AG04449 (cell line): ENCODE data around the gene STX5.
"Not testable (repeated sequence)": the region's sequence is repeated elsewhere in the genome, so short reads cannot be mapped to it uniquely, and the experiment has no call there.

Experiments used
- CTCF ChIA-PET: fragments of 350-600 bp; formaldehyde crosslinking; extraction: SDS; loops from one replicate; lab custom pipeline; 2021; ENCODE audit warnings: antibody characterized with exemption; lab: Yijun Ruan, JAX
- POLR2A ChIA-PET: fragments of 400-600, 350-600 bp; formaldehyde crosslinking; extraction: SDS; loops from one replicate; lab custom pipeline; 2020; ENCODE audit warnings: antibody characterized with exemption, inconsistent platforms; lab: Yijun Ruan, JAX
- DNase-seq: peaks from one replicate; pipeline ENCODE4 v3.0.0-alpha.2; 2010; ENCODE audit warnings: low read depth, low spot score
- H3K4me3 ChIP-seq: 2 replicates; pipeline ENCODE4 v1.5.1; 2011; ENCODE audit warnings: low read depth, mild to moderate bottlenecking, control low read depth, low read length
- CTCF ChIP-seq: IDR thresholded peaks from one replicate; pipeline ENCODE4 v1.5.1; 2011; ENCODE audit warnings: mild to moderate bottlenecking, moderate library complexity, low read length, control low read depth, inconsistent platforms; ENCODE audit not compliant: insufficient read depth; ENCODE audit errors: missing control alignments

STX5 gene

DNA sequence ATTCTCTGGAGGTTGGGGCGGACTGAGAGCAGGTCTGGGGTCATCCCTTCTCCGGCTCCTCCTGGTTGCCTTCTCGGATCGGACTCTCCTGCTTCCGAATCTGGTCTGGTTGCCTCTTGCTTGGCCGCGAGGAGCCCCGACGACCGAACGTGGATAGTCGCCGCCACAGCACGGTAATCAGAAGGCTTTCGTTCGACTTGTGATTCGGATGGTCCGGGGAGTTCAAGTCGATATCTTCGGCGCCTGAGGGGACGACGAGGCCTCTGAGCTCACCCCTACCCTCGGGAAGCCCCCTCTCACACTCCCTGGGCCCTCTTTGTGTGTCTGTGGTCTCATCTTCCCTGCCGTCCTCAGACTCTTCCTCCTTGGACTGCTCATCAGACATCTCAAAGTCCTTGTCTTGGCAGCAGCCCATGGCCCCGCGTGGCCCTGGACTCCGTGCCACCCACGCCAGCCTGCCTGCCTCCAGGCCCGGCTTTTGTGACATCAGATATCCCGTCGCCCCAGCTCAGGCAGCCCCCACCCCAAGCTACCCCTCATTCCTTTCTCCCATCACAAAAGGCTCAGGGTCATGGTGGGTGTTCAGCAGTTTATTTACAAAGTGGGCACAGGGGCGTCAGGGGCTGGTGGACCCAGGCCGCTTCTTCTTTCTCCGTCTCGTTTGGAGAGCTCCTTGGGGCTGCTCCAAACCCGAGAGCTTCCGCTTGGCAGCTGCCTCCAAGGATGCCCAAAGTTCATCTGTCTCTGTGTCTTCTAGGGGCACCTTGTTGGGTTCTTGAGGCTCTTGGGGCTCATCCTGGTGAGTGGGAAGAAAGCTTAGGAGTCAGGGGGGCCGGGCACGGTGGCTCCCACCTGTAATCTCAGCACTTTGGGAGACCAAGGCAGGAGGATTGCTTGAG lies 734 bp upstream of the STX5 start, which contains the start of gene TEX54:
Gene TEX54, minus strand, starts transcription at position 506 of the 899 bp plus-strand sequence.
- no peak for DNase-seq
- CTCF ChIA-PET: interaction anchor here (0.6 to 3.3 kb wide), 5 partner anchors 21 to 61 kb away, joined by 3 to 19 read pairs (median 4); partner anchors contain the start of genes TAF6L and TMEM179B
- no peak for TF ChIP-seq CTCF
- POLR2A ChIA-PET: interaction anchor here (0.7 to 2.8 kb wide), 13 partner anchors 8 to 168 kb away, joined by 3 to 78 read pairs (median 6); partner anchors contain the start of genes C11orf98, CSKMT, POLR2G and TMEM223
- peak within 1 kb of the TSS; percentile 85 for H3K4me3 ChIP-seq

DNA sequence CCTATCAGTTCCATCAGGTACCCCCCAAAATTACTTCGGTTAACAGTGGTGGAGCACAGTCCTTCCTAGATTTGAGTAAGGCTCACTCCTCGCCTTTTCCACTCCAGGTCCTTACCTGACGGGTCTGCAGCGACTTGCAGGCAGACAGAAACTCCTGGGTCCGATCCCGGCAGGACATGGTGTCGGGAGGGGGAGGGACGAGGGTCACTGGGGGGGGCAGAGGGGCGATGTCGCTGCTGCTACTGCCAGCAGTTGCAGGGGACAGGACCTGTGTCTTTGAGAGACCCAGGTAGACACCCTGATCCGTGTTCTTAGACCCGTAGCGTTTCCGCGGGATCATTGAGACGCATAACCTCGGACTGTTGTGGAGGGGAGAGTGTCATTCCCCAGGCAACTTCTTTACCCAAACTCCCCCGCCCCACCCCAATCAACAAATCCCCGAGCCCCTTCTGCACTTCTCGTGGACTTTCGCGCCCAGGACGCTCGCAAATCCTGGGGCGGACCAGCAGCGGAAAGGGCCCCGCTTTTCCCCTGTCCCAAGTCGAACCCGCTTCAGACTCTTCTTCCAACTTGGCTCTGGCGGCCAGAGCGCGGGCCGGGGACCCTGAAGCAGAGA lies 839 bp downstream of the STX5 start:
- POLR2A ChIA-PET: interaction anchor here (1.0 to 2.8 kb wide), 9 partner anchors 8 to 166 kb away, joined by 3 to 78 read pairs (median 7); partner anchors contain the start of genes C11orf98, CSKMT and TMEM223
- H3K4me3 ChIP-seq: peak overlapping the region; percentile 77
- DNase-seq: no peak
- TF ChIP-seq CTCF: no peak
- CTCF ChIA-PET: interaction anchor here (1.0 to 3.3 kb wide), 3 partner anchors 9 to 45 kb away, joined by 3 to 19 read pairs (median 5); partner anchors contain the start of gene TMEM179B

GRCh38 chr11:62828130-62828529 lies 3.7 kb downstream of the STX5 start:
- POLR2A ChIA-PET: interaction anchor here (0.6 to 1.3 kb wide), 6 partner anchors 9 to 42 kb away, joined by 3 to 5 read pairs (median 3); no protein-coding TSS in a partner anchor
- not testable (repeated sequence) for DNase-seq, H3K4me3 ChIP-seq
- CTCF ChIA-PET: interaction anchor here (1.2 to 2.6 kb wide), 3 partner anchors 15 to 42 kb away, joined by 3 to 13 read pairs (median 4); no protein-coding TSS in a partner anchor

DNA sequence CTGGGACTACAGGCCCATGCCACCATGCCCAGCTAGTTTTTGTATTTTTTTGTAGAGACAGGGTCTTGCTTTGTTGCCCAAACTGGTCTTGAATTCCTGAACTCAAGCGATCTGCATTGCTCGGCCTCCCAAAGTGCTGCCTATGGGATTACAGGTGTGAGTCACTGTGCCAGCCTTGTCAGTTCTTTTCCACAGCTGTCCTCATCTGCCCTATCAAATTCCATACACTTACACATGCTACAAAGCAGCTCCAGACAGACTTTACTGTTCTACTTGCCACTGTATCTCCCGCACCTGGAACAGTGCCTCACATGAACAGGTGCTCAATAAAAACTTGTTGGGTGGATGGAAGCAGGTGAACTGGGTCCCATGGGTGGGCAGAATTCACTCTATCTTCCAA lies 8.2 kb downstream of the STX5 start:
- CTCF ChIA-PET: interaction anchor here (0.6 to 1.4 kb wide), 2 partner anchors 9 to 37 kb away, joined by 3 to 4 read pairs; no protein-coding TSS in a partner anchor
- POLR2A ChIA-PET: interaction anchor here (1.0 to 2.0 kb wide), 3 partner anchors 8 to 18 kb away, joined by 3 to 7 read pairs (median 4); partner anchors contain the start of gene STX5
- H3K4me3 ChIP-seq: no peak overlapping the region
- no peak for TF ChIP-seq CTCF
- DNase-seq: no peak

DNA sequence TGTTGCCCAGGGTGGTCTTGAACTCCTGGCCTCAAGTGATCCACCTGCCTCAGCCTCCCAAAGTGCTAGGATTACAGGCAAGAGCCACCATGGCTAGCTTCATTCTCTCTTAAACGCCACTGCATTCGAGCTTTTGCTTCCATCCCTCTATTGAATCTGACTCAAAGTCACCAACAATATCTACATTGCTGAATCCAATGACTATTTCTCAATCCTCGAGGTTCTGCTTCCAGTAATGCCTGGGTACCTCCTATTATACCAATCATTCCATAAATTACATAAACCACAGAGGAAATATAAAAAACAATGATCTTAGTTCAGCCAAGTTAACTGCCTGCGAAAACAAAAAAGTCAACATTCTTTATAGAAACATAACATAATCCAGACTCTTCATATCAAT lies 14.7 kb downstream of the STX5 start:
- ChIA-PET POLR2A (interaction anchor here (1.2 to 1.4 kb wide), 3 partner anchors 11 to 13 kb away, joined by 3 to 5 read pairs (median 3); no protein-coding TSS in a partner anchor), CTCF (interaction anchor here (1.4 kb wide), 1 partner anchor 31 kb away, joined by 5 read pairs; no protein-coding TSS in a partner anchor)
- H3K4me3 ChIP-seq: no peak overlapping the region
- TF ChIP-seq CTCF: no peak
- DNase-seq: no peak

DNA sequence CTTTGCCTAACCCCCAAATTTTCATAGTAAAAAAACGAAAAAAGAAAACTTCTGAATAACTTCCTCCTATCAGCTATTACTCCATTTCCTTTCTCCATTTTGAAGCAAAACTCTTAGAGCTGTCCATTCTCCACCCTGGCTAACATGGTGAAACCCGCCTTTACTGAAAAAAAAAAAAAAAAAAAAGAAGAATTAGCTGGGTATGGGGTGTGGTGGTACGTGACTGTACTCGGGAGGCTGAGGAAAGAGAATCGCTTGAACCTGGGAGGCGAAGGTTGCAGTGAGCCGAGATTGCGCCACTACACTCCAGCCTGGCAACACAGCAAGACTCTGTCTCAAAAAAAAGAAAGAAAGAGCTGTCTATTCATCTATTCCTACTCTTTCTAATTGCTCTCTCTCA lies 15.3 kb downstream of the STX5 start:
- POLR2A ChIA-PET: interaction anchor here (0.6 to 1.4 kb wide), 4 partner anchors 11 to 1501 kb away, joined by 3 to 5 read pairs (median 3); partner anchors contain the start of gene TRMT112
- no peak for TF ChIP-seq CTCF
- CTCF ChIA-PET: interaction anchor here (1.0 to 1.4 kb wide), 3 partner anchors 9 to 30 kb away, joined by 3 to 5 read pairs (median 3); no protein-coding TSS in a partner anchor
- H3K4me3 ChIP-seq: no peak overlapping the region
- no peak for DNase-seq
